Measurements from ENCODE around the gene ZNF512.

DNA sequence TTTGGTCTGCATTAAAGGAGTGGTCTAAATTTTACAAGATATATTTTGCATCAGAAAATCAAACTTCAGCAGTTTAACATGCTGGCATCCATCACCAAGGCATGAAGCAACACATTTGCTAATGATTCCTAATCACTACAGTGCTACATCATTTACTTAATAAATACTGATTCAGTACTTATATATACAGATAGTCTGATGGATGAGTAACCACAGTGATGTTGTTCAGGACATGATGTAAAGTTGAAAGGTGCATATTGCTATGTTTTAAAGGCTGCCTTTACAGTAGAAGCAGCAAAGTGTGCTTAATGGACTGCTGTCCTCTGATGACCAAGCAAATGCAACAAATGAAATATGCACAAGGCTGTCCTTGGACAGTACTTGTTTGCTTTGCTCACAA is 69.5 kb downstream of the ZNF512 start:
- TF ChIP-seq CTCF (IDR thresholded peaks at IDR 0.05), result no peak
- TF ChIP-seq POLR2A (IDR thresholded peaks at IDR 0.05), result no peak

Measured in uterus (tissue), 2 donors.